GM18511 (cell line): ENCODE data around the gene MMD2.

Experiments used
- ATAC-seq: cut with Tn5 transposase; IDR thresholded peaks from one replicate; pipeline ENCODE4 v1.9.1; 2021; ENCODE audit warnings: mild to moderate bottlenecking, moderate library complexity; ENCODE audit not compliant: unreplicated experiment

The MMD2 gene

DNA sequence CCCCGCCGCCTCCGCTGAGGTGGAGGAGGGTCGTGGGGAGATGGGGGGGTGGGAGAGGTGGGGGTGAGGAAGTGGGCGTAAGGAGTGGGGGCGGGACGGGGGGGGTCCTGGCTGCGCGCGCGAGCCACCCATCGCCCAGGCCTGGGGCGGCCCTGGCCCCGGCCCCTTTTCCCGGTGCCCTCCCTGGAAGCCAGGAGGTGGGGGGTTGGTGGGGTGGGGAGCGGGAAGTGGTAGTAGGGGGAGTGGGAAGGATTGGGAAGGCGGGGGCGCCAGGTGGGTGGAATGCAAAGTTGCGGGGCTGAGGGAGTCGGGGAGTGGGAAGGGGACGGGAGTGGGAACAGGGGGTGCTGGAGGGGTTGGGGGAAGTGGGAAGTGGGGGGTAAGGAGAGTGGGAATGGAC, 319 bp upstream of the MMD2 start:
- ATAC-seq = no peak

DNA sequence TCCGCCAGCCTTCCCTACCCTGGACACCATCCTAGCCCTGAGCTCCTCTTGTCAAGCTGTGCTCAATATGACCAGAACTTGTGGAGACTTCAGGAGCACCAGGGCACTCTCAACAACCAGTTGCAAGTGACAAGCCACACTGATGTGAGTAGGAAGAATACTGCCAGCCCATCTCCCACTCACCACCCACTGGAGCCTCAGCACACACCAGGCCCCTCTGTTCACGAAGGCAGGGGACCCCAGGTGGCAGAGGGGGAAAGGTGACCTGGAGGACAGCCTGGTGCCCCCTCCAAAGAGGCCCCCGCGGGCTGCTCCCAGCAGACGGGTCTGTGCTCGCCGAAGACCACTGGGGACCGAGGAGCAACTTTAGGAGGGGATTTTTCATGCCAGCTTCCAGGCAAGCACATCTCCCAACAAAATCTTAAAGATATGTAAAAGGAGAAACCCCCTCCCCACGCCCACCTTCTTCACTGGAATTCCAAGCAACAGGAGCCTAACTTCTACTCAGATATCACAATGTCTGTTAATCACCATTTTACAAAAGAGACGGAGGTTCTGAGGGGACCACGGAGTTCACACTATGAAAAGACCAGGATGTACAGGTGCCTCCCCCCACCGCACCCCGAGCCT, 1.0 kb downstream of the MMD2 start:
- no peak for ATAC-seq

- ATAC-seq = peak; percentile 76
These were observed 6.9 kb downstream of the MMD2 start for GRCh38 chr7:4951903-4952636.

DNA sequence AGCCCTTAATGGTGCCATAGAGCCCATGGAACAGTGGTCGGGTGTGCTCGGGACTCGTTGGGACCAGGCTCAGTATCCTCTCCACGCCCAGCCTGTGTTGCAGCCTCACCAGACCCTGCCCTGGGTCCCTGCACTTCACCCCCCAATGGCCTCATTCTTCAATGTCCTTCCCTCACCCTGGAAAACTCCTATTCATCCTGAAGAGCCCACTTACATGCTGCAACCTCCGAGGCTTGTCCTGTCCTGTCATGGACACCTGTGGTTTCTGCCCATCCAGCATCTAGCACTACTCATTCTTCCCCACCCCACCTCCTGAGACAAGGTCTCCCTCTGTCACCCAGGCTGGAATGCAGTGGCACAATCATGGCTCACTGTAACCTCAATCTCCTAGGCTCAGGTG, 7.7 kb downstream of the MMD2 start:
- ATAC-seq = no peak

DNA sequence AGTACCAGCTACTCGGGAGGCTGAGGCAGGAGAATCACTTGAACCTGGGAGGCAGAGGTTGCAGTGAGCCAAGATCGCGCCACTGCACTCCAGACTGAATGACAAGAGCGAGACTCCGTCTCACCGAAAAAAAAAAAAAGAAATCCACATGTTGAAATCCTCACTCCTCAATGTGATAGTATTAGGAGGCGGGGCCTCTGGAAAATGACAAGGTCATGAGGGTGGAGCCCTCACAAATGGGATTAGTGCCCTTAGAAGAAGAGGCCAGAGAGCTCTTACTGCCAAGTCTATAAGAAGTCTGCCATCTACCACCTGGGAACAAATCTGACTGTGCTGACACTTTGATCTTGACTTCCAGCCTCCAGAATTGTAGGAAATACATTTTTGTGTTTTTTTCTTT, 10.6 kb downstream of the MMD2 start:
- ATAC-seq = no peak

- ATAC-seq = no peak
These were observed 13.0 kb downstream of the MMD2 start for GRCh38 chr7:4945949-4946348.

- no peak for ATAC-seq
These were observed 14.0 kb downstream of the MMD2 start for GRCh38 chr7:4944939-4945338.

DNA sequence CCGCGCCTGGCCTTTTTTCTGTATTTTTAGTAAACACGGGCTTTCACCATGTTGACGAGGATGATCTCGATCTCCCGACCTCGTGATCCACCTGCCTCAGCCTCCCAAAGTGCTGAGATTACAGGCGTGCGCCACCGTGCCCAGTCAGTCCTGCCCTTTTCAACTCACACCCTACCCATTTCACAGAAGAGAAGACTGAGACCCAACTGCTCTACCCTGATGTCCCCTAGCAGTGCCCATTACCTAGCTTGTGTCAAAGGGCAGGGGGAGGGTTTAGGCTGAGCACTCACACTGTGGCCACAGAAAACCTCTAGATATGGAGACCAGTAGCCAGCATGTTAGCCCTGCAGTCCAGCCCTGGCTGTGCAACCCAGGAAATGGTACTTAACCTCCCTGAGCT, 15.7 kb downstream of the MMD2 start:
- no peak for ATAC-seq

- ATAC-seq = no peak
These were observed 18.8 kb downstream of the MMD2 start for GRCh38 chr7:4939971-4940728.

GRCh38 chr7:4937411-4937810, 21.6 kb downstream of the MMD2 start:
- ATAC-seq = no peak

DNA sequence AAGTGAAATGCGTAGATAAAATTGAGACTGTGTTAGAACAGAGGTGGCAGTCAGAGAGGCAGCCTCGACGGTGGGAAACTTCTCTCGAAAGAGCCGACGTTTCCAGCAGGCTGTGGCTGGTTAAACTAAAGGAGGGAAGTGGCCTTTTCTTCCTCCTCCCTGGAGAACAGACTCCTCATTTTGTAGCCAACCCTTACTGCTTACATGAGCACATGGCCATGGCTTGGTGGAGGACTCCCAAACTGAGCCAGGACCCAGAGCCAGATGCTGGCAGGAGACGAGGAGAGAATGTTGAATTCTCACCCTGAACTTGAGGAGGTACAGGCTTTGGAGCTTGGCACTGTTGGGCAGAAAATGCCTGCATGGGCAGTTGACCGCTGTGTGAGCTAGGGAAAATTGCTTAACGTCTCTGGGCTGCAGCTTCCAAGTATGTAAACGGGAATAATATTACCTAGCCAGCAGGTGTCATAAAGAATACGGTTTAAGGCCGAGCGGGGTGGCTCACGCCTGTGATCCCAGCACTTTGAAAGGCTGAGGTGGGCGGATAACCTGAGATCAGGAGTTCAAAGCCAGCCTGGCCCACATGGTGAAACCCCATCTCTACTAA, 24.5 kb downstream of the MMD2 start:
- no peak for ATAC-seq

GRCh38 chr7:4931943-4932342, 27.0 kb downstream of the MMD2 start:
- no peak for ATAC-seq

DNA sequence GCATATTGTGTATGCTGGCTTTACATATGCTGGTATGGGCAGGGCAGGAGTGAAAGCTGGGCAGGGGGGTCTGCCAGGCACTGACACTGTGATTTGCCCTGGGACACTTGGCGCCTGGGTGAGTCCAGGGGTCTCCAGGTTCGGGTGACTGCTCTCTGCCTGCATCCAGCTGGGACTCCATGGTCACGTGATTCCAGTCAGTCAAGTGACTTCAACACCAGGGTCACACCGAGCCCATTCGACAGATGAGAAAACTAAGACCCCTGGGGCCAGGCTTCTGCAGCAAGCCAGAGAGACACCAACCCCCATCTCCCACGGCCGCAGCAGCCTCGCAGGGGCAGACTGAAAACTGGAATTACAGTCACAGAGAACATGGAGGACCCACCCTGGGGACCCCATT, 30.0 kb downstream of the MMD2 start:
- no peak for ATAC-seq

- no peak for ATAC-seq
These were observed 30.5 kb downstream of the MMD2 start for GRCh38 chr7:4928445-4928844.

DNA sequence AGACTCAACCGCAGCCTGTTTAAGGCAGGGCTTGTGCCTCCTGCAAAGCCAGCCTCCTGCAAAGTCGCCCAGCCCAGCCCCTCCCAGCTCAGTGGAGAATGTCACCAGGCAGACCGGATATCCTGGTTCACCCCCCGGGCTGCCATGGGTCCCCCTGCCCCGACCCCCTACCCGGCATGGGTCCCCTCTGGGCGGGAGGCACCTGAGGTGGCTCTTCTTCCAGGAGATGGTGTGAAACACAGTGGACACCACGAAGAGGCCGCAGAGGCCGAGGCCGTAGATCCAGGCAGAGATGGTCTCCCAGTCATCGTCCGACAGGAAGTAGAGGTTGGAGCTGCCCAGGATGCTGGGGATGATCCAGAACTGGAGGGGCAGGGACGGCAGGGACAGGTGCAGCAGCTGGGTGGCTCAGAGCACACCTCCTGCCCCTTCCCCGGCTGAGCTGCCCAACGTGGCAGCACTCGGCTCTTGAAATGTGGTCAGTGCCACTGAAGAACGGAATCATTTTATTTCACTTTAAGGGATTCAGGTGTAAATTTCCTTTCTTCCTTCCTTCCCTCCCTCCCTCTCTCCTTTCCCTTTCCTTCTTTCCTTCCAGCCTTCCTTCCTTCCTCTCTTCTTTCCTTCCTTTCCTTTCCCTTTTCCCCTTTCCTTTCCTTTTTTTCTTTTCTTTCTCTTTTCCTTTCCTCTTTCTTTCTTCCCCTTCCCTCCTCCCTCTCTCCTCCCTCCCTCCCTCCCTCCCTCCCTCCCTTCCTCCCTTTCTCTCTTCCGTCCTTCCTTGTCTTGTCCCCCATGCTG, 38.8 kb downstream of the MMD2 start:
- ATAC-seq = no peak

DNA sequence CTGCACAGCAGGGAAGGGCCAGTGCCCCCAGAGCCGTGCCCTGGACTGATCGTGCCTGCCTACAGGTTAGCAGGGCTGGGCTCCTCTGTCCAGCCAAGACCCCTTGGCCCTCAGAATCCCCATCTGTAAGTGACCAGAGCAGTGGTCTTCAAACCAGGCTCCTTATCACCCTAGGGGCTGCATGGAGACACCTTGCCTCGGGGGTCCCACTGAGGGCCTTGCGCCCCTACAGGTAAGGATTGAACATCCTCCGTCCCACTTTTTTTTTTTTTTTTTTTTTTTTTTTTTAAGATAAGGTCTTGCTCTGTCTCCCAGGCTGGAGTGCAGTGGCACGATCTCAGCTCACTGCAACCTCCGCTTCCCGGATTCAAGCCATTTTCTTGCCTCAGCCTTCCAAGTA, 42.9 kb downstream of the MMD2 start:
- no peak for ATAC-seq

DNA sequence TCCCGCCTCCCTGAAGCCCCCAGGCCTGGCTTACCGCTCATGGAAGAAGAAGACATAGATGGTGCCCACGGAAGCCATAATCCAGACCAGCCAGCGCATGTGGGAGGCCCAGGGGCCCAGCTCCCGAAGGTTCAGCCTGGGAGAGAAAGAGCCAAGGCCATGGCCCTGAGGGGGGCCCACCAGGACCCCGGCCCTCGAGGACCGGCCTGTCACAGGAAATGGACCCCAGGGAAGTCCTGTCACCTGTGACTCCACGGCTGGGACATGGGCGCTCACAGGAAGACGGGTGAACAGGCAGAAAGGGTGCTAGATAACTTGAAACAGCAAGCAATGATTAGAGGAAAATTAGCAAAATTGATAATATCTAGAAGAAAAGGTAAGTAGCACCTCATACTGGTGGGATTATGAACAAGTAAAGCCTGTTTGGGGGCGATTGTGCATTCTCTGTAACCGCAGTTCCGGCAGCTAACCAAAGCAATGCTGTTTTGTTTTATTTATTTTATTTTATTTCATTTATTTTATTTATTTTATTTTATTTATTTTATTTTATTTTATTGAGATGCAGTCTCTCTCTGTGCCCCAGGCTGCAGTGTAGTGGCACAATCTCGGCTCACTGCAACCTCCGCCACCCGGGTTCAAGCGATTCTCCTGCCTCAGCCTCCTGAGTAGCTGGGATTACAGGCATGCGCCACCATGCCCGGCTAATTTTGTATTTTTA, 47.7 kb downstream of the MMD2 start:
- ATAC-seq = no peak

GRCh38 chr7:4906682-4907081, 52.3 kb downstream of the MMD2 start:
- ATAC-seq = no peak

- ATAC-seq = no peak
These were observed 53.8 kb downstream of the MMD2 start for GRCh38 chr7:4905171-4905570.

DNA sequence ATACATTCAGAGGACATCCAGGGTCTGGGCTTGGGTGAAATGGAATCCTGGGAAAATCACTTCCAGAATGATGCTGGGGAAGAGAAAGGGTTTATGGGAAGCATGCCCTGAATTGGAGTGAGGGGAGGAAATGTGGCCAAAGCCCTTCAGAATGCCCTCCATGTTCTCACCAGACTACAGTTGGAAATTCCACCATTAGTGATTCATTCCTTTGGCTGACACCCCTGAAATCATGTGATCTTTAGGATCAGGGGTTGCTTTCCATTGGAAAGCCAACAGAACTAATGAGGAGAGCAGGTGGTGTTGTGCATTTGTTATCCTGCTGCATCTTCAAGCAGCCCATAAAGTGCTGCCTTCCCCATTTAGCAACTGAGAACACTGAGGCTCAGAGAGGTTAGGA, 54.6 kb downstream of the MMD2 start:
- no peak for ATAC-seq
